H1 (cell line): ENCODE results near the gene GNAO1. TPM values are rescaled to one million over a fixed set of nuclear protein-coding genes. Genes with fewer than 3 reads are reported as not detected.

Experiments
- CEBPB ChIP-seq: IDR thresholded peaks from 2 replicates; pipeline ENCODE4 v1.6.1; 2012; ENCODE audit warnings: low read depth, low read length
- EP300 ChIP-seq, 2 experiments: IDR thresholded peaks; 1 replicate in 1 of 2; 2 replicates in 1 of 2; pipeline ENCODE4 v1.6.1; 2011 to 2012; ENCODE audit warnings: low read depth in 2 of 2, low read length in 2 of 2, mild to moderate bottlenecking in 2 of 2, borderline replicate concordance in 1 of 2, inconsistent platforms in 1 of 2, moderate library complexity in 1 of 2
- GTF2F1 ChIP-seq: IDR thresholded peaks from 2 replicates; pipeline ENCODE4 v1.6.1; 2012; ENCODE audit warnings: low read depth, low read length, improper control_type of control experiment, borderline replicate concordance
- HDAC2 ChIP-seq, 2 experiments: fragments of 300-600 bp in 1 of 2; sonication (generic) in 1 of 2; IDR thresholded peaks; 2 replicates each; pipeline ENCODE4 v1.6.1; 2011 to 2012; ENCODE audit warnings: low read depth in 2 of 2, low read length in 2 of 2, mild to moderate bottlenecking in 2 of 2, moderate library complexity in 2 of 2, borderline replicate concordance in 1 of 2, inconsistent platforms in 1 of 2
- SIX5 ChIP-seq: IDR thresholded peaks from 2 replicates; pipeline ENCODE4 v1.6.1; 2011; ENCODE audit warnings: mild to moderate bottlenecking, low read depth, low read length
- YY1 ChIP-seq: IDR thresholded peaks from 2 replicates; pipeline ENCODE4 v1.6.1; 2011; ENCODE audit warnings: low read depth, mild to moderate bottlenecking, low read length
- polyA plus RNA-seq, 7 experiments: library from polyadenylated mRNA; depleted of rRNA in 3 of 7; stranded (reverse) in 5 of 7; unstranded in 2 of 7; fragments of >200 nt in 5 of 7; fragments of 200-250 nt in 2 of 7; gene quantifications; 1 replicate in 5 of 7; 2 replicates in 1 of 7; 4 replicates in 1 of 7; pipeline versions ENCODE4 v1.2.1 to v1.2.3, GENCODE V29; 2011 to 2013; ENCODE audit warnings: missing spikeins in 2 of 7, mixed read lengths in 2 of 7
- total RNA-seq: library from RNA; stranded (reverse); fragmentation: NEBNext Ultra II Directional; extraction: Animal tissue kit (Norgen Biotek cat#: 25700); gene quantifications from 2 replicates; pipeline ENCODE4 v1.2.1, GENCODE V29; 2021

The GNAO1 gene
- total and polyA plus RNA-seq, 2 of the 8 experiments (the other 6 are each of a cell fraction or from before 2014, with no cell fraction given), result 6.7 to 34.4 TPM

- no peak for TF ChIP-seq HDAC2 (IDR thresholded peaks at IDR 0.05; ENCODE audit: borderline replicate concordance in 1 of 2, low read depth in 2 of 2, low read length in 2 of 2)
- no peak for TF ChIP-seq EP300 (IDR thresholded peaks at IDR 0.05; ENCODE audit: borderline replicate concordance in 1 of 2, low read depth in 2 of 2, low read length in 2 of 2)
- TF ChIP-seq YY1, result no peak
- TF ChIP-seq CEBPB, result no peak
- TF ChIP-seq GTF2F1, result no peak
- TF ChIP-seq SIX5, result no peak
Measured at GRCh38 chr16:56225017-56225742, 33.9 kb downstream of the GNAO1 start (continued).
